K562 (cell line): ENCODE results near the gene ACAP3. TPM values are rescaled to one million over a fixed set of nuclear protein-coding genes. Genes with fewer than 3 reads are reported as not detected.

Experiments used
- ETV5 ChIP-seq: sonication (generic); formaldehyde crosslinking; IDR thresholded peaks from 2 replicates; pipeline ENCODE4 v1.4.0; 2020; ENCODE audit warnings: low read depth, mild to moderate bottlenecking, missing genetic modification reagents
- GTF3C2 ChIP-seq: IDR thresholded peaks from 3 replicates; pipeline ENCODE4 v1.6.1; 2011; ENCODE audit warnings: borderline replicate concordance, mild to moderate bottlenecking, moderate library complexity; ENCODE audit not compliant: insufficient read length; ENCODE audit errors: extremely low read depth
- HOMEZ ChIP-seq: fragments of 250-450 bp; sonication (Bioruptor Pico); IDR thresholded peaks from 2 replicates; pipeline ENCODE4 v1.4.0; 2020; ENCODE audit warnings: mild to moderate bottlenecking, moderate library complexity
- POU5F1 ChIP-seq: fragments of 150-350 bp; IDR thresholded peaks from 2 replicates; pipeline ENCODE4 v1.6.1; 2014; ENCODE audit warnings: borderline replicate concordance, low read length, low read depth, mild to moderate bottlenecking; ENCODE audit not compliant: partially characterized antibody
- TBL1XR1 ChIP-seq, 2 experiments: IDR thresholded peaks; 2 replicates each; pipeline ENCODE4 v1.6.1; 2012; ENCODE audit warnings: improper control_type of control experiment in 2 of 2, low read length in 2 of 2, mild to moderate bottlenecking in 1 of 2
- TSHZ1 ChIP-seq: fragments of 250-450 bp; sonication (Bioruptor Pico); IDR thresholded peaks from 2 replicates; pipeline ENCODE4 v1.4.0; 2020; ENCODE audit warnings: mild to moderate bottlenecking, moderate library complexity
- ZBTB34 ChIP-seq: fragments of 250-450 bp; sonication (Bioruptor Pico); IDR thresholded peaks from 2 replicates; pipeline ENCODE4 v1.8.0; 2021; ENCODE audit warnings: mild to moderate bottlenecking, moderate library complexity
- ZNF24 ChIP-seq: fragments of 450-650 bp; IDR thresholded peaks from 2 replicates; pipeline ENCODE4 v1.6.1; 2016
- ZNF778 ChIP-seq: fragments of 450-650 bp; formaldehyde crosslinking; IDR thresholded peaks from 2 replicates; pipeline ENCODE4 v1.4.0; 2020; ENCODE audit warnings: mild to moderate bottlenecking, moderate library complexity
- ZSCAN32 ChIP-seq: fragments of 450-650 bp; formaldehyde crosslinking; IDR thresholded peaks from 2 replicates; pipeline ENCODE4 v1.4.0; 2020; ENCODE audit warnings: mild to moderate bottlenecking, moderate library complexity
- polyA plus RNA-seq, 8 experiments: library from polyadenylated mRNA; depleted of rRNA in 4 of 8; stranded (reverse) in 5 of 8; unstranded in 3 of 8; fragments of >200 nt; fragmentation: Nextera tagmentation in 2 of 8; fragmentation: Illumina TruSeq in 1 of 8; extraction: Ambion mirVana in 2 of 8; extraction: Trizol in 1 of 8; gene quantifications; 2 replicates each; pipeline versions ENCODE4 v1.2.1 to v1.2.3, GENCODE V29; 2011 to 2014; ENCODE audit warnings: inconsistent platforms in 1 of 8, missing spikeins in 1 of 8
- total RNA-seq, 7 experiments: library from RNA; depleted of rRNA in 6 of 7; stranded (reverse); fragments of >200 nt in 6 of 7; fragmentation: Illumina TruSeq in 2 of 7; extraction: Trizol in 2 of 7; gene quantifications; 2 replicates each; pipeline versions ENCODE4 v1.2.1 to v1.2.3, GENCODE V29; 2011 to 2021; ENCODE audit warnings: low replicate concordance in 1 of 7
- TF ChIP-seq, protein P1 (sequence below): IDR thresholded peaks from 2 replicates; pipeline ENCODE4 v1.6.1; 2011; ENCODE audit not compliant: insufficient read length; ENCODE audit errors: extremely low read depth

The ACAP3 gene
- total and polyA plus RNA-seq, 9 of the 15 experiments (the other 6 are each of a cell fraction or from before 2014, with no cell fraction given) = 0.01 to 49.0 (median 12.0) TPM

DNA sequence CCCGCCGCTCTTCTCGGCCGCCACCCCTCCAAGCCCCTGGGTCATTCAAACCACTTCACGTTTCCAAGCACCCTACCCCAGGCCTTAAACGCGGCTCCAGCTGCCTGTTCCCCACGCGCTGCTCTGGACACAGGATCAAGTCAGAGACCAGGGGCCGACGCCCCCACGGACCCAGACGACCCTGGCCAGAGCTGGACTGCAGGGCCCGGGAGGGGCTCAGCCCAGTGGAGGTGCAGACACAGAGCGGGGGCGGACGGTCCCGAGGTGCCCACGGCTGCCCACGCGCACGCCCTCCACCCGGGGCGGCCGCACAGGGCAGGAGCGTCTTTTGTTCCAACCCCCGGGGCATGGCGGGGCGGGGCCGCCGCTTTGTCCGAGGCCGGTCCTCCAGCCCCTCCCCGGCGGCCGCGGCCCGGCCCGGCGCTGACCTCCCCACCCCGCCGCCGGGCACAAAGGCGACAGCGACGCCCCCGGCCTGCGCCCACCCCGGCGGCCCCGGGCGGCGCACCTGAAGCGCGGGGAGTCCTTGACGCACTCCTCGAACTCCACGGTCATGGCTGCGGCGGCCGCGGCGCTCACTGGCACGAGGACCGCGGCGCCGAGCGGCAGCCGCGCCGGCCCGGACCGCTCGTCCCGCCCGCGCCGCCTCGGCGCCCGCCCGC is 338 bp downstream of the ACAP3 start (continued):
- TF ChIP-seq ZBTB34 (CRISPR knock-in tag) (no peak), ZNF24 (no peak), TSHZ1 (no peak), TBL1XR1 (IDR thresholded peaks at IDR 0.05; ENCODE audit: low read length in 2 of 2) (no peak), ETV5 (CRISPR knock-in tag) (no peak), HOMEZ (CRISPR knock-in tag) (no peak), POU5F1 (no peak), ZSCAN32 (no peak), GTF3C2 (no peak), ZNF778 (no peak)
- TF ChIP-seq, protein P1, sequence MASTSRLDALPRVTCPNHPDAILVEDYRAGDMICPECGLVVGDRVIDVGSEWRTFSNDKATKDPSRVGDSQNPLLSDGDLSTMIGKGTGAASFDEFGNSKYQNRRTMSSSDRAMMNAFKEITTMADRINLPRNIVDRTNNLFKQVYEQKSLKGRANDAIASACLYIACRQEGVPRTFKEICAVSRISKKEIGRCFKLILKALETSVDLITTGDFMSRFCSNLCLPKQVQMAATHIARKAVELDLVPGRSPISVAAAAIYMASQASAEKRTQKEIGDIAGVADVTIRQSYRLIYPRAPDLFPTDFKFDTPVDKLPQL = no peak
